Endothelial cell (in vitro differentiated cells): ENCODE measurements around the gene EIF2AK2. TPM values are rescaled to one million over a fixed set of nuclear protein-coding genes. Genes with fewer than 3 reads are reported as not detected.

Experiments used
- DNase-seq: peaks from one replicate; pipeline ENCODE4 v3.0.0; 2021; ENCODE audit warnings: low spot score
- H3K27ac Mint-ChIP-seq: one replicate; pipeline ENCODE4 v1.8.0; 2021; ENCODE audit warnings: mixed read lengths, inconsistent platforms; ENCODE audit not compliant: unreplicated experiment
- H3K27me3 Mint-ChIP-seq: one replicate; pipeline ENCODE4 v1.8.0; 2021; ENCODE audit warnings: mild to moderate bottlenecking, moderate library complexity, mixed read lengths, inconsistent platforms; ENCODE audit not compliant: unreplicated experiment
- H3K36me3 Mint-ChIP-seq: one replicate; pipeline ENCODE4 v1.8.0; 2021; ENCODE audit warnings: mild to moderate bottlenecking, low read depth, mixed read lengths, inconsistent platforms; ENCODE audit not compliant: unreplicated experiment
- H3K4me1 Mint-ChIP-seq: one replicate; pipeline ENCODE4 v1.8.0; 2021; ENCODE audit warnings: mild to moderate bottlenecking, mixed read lengths, inconsistent platforms; ENCODE audit not compliant: unreplicated experiment
- H3K4me3 Mint-ChIP-seq: one replicate; pipeline ENCODE4 v1.8.0; 2021; ENCODE audit warnings: mild to moderate bottlenecking, mixed read lengths, inconsistent platforms; ENCODE audit not compliant: unreplicated experiment
- H3K9me3 Mint-ChIP-seq: one replicate; pipeline ENCODE4 v1.8.0; 2021; ENCODE audit warnings: mixed read lengths, inconsistent platforms; ENCODE audit not compliant: unreplicated experiment
- total RNA-seq: library from RNA; stranded (reverse); fragmentation: NEBNext Ultra II Directional; extraction: Animal tissue kit (Norgen Biotek cat#: 25700); gene quantifications from one replicate; pipeline ENCODE4 v1.2.1, GENCODE V29; 2021; ENCODE audit not compliant: unreplicated experiment
- TF ChIP-seq, protein P1 (sequence below): fragments of 200-600 bp; sonication (generic); IDR thresholded peaks from one replicate; pipeline ENCODE4 v1.5.0; 2021; ENCODE audit warnings: antibody characterized with exemption; ENCODE audit not compliant: unreplicated experiment

The EIF2AK2 gene
- total RNA-seq, 1 donor from 2014 or later: 32.9 TPM

DNA sequence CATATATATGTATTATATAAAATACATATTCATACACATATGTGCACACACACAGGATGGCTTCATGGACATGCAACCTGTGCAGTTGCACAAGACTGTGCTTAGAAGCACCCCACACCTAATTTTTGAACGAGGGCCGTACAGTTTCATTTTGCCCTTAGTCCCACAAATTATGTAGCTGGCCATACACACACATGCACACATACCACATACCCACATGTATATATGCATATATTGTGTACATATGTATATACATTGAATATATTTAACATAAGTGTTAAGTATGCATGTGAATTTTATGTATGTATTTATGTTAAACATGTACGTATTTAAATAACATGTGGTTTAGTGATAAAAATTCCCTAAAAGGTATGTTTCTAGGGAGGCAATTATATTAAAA, 54.2 kb downstream of the EIF2AK2 start:
- peaks cover 15% of the 10 kb centered on the region for H3K36me3 Mint-ChIP-seq
- H3K4me3 Mint-ChIP-seq: no peak overlapping the region
- TF ChIP-seq, protein P1, sequence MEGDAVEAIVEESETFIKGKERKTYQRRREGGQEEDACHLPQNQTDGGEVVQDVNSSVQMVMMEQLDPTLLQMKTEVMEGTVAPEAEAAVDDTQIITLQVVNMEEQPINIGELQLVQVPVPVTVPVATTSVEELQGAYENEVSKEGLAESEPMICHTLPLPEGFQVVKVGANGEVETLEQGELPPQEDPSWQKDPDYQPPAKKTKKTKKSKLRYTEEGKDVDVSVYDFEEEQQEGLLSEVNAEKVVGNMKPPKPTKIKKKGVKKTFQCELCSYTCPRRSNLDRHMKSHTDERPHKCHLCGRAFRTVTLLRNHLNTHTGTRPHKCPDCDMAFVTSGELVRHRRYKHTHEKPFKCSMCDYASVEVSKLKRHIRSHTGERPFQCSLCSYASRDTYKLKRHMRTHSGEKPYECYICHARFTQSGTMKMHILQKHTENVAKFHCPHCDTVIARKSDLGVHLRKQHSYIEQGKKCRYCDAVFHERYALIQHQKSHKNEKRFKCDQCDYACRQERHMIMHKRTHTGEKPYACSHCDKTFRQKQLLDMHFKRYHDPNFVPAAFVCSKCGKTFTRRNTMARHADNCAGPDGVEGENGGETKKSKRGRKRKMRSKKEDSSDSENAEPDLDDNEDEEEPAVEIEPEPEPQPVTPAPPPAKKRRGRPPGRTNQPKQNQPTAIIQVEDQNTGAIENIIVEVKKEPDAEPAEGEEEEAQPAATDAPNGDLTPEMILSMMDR: no peak
- DNase-seq: no peak
- H3K4me1 Mint-ChIP-seq: no peaks in the 10 kb centered on the region
- H3K27me3 Mint-ChIP-seq: no peaks in the 10 kb centered on the region
- H3K27ac Mint-ChIP-seq: no peak overlapping the region
- no peaks in the 10 kb centered on the region for H3K9me3 Mint-ChIP-seq

DNA sequence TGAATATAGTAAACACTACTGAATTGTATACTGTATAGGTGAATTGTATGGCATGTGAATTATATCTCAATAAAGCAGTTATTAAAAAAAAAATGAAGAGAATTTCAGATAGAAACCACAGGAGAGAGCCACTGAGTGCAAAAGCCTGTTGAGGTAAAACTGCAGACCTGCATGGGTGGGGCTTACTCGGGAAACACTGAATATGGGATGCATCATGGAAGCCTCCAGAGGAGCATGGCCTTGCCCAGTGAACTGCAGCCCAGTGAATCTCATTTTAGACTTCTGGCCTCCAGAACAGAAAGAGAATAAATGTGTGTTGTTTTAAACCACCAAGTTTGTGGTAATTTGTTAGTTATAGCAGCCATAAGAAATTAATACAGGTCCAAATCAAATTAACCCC, 56.7 kb downstream of the EIF2AK2 start:
- Mint-ChIP-seq H3K27me3 (no peaks in the 10 kb centered on the region), H3K27ac (no peak overlapping the region), H3K36me3 (peaks cover 3% of the 10 kb centered on the region), H3K9me3 (no peaks in the 10 kb centered on the region), H3K4me3 (no peak overlapping the region), H3K4me1 (no peaks in the 10 kb centered on the region)
- TF ChIP-seq, protein P1: no peak
- DNase-seq: no peak

DNA sequence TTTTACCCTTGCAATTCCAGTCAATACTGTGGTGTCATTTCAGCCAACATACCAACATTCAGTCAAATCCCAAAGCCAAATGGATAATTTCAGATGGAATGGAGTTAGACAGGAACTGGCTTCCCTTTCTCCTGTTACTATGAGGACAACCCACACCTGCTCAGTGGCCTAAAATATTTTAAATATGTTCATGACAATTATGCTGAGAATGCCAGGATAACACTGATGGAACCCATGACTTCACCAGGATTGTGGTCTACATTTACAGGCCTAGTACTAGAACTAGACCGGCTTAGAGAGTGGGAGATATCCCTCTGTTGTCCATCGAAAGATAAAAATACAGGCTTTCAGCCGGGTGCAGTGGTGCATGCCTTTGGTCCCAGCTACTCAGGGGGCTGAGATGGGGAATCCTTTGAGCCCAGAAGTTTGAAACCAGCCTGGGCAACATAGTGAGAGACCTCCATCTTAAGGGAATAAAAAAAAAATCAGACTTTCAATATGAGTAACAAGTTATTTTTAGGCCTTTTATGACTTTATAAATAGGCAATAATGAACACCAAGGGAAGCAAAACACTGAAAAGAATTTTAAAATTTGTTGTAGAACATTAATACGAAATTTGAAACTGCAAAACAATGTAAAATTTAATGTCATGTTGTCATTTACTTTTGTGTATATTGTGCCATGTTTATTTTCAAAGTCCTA, 58.2 kb downstream of the EIF2AK2 start:
- no peaks in the 10 kb centered on the region for H3K9me3 Mint-ChIP-seq
- TF ChIP-seq, protein P1: no peak
- no peaks in the 10 kb centered on the region for H3K4me1 Mint-ChIP-seq
- peaks cover 8% of the 10 kb centered on the region for H3K36me3 Mint-ChIP-seq
- no peak overlapping the region for H3K4me3 Mint-ChIP-seq
- DNase-seq: no peak
- no peak overlapping the region for H3K27ac Mint-ChIP-seq
- H3K27me3 Mint-ChIP-seq: no peaks in the 10 kb centered on the region

DNA sequence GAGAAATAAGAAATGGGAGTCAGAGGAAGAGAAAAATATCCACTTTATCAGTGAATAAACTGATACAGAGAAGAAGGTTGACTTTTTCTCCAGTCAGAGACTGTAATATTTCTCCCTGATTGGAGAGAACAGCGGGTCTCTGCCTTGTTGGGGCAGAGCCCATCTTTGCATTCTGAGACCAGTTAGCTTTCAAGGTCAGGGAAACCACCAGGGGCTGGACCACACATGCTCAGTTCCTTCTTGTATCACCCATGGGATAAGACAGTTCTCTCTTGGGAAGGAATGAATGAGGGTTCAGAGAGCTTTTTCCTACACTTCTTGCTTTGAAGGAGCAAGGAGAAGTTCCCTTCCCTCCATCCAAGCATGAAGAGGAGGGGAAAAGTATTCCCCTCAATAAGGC, 60.2 kb downstream of the EIF2AK2 start:
- no peak overlapping the region for H3K27ac Mint-ChIP-seq
- H3K36me3 Mint-ChIP-seq: peaks cover 8% of the 10 kb centered on the region
- no peaks in the 10 kb centered on the region for H3K27me3 Mint-ChIP-seq
- no peaks in the 10 kb centered on the region for H3K4me1 Mint-ChIP-seq
- TF ChIP-seq, protein P1: no peak
- H3K4me3 Mint-ChIP-seq: no peak overlapping the region
- DNase-seq: no peak
- H3K9me3 Mint-ChIP-seq: no peaks in the 10 kb centered on the region

DNA sequence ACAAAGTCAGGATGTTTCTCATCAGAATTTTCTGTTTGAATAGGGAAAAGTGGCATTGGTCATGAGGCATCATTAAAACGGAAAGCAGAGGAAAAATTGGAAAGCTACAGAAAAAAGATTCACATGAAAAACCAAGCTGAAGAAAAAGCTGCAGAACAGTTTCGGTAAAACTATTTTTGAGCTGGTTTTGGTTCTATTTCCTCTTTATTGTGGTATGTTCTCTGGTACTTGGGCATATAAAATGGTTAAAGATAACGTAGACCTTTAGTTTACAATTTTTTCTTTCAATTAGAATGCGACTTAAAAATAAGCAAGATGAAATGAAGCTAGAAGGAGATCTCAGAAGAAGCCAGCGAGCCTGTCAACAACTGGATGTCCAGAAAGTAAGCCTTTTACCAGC, 64.9 kb downstream of the EIF2AK2 start:
- H3K36me3 Mint-ChIP-seq: peaks cover 19% of the 10 kb centered on the region
- peaks cover 1% of the 10 kb centered on the region for H3K27me3 Mint-ChIP-seq
- no peaks in the 10 kb centered on the region for H3K4me1 Mint-ChIP-seq
- TF ChIP-seq, protein P1: no peak
- H3K9me3 Mint-ChIP-seq: no peaks in the 10 kb centered on the region
- no peak overlapping the region for H3K27ac Mint-ChIP-seq
- no peak for DNase-seq
- H3K4me3 Mint-ChIP-seq: no peak overlapping the region
